GM19099 (cell line): ENCODE measurements around the gene STK32C.

ENCODE experiments used
- POLR2A ChIP-seq: IDR thresholded peaks from 3 replicates; pipeline ENCODE4 v1.6.1; 2011; ENCODE audit warnings: low read depth; ENCODE audit not compliant: insufficient read length; ENCODE audit errors: extremely low read depth

Gene STK32C

GRCh38 chr10:132283604-132284382, 24.0 kb downstream of the STK32C start:
- TF ChIP-seq POLR2A = no peak

- no peak for TF ChIP-seq POLR2A
These were observed 24.8 kb downstream of the STK32C start for GRCh38 chr10:132282667-132283603.

GRCh38 chr10:132281915-132282666, 25.7 kb downstream of the STK32C start:
- TF ChIP-seq POLR2A = no peak

- TF ChIP-seq POLR2A = no peak
These were observed 27.1 kb downstream of the STK32C start for GRCh38 chr10:132280646-132281074.

- TF ChIP-seq POLR2A = no peak
These were observed 27.7 kb downstream of the STK32C start for GRCh38 chr10:132279873-132280645.

GRCh38 chr10:132277311-132277741, 30.4 kb downstream of the STK32C start:
- no peak for TF ChIP-seq POLR2A

GRCh38 chr10:132276706-132277105, 31.0 kb downstream of the STK32C start:
- no peak for TF ChIP-seq POLR2A

- TF ChIP-seq POLR2A = no peak
These were observed 31.5 kb downstream of the STK32C start for GRCh38 chr10:132276179-132276675.

- no peak for TF ChIP-seq POLR2A
These were observed 32.1 kb downstream of the STK32C start for GRCh38 chr10:132275426-132276178.

GRCh38 chr10:132274986-132275385, 32.8 kb downstream of the STK32C start:
- TF ChIP-seq POLR2A = no peak

GRCh38 chr10:132274581-132274980, 33.2 kb downstream of the STK32C start:
- TF ChIP-seq POLR2A = no peak

- TF ChIP-seq POLR2A = no peak
These were observed 33.8 kb downstream of the STK32C start for GRCh38 chr10:132273966-132274365.

GRCh38 chr10:132273304-132273944, 34.3 kb downstream of the STK32C start:
- no peak for TF ChIP-seq POLR2A
